ENCODE results near the gene PCP2.

DNA sequence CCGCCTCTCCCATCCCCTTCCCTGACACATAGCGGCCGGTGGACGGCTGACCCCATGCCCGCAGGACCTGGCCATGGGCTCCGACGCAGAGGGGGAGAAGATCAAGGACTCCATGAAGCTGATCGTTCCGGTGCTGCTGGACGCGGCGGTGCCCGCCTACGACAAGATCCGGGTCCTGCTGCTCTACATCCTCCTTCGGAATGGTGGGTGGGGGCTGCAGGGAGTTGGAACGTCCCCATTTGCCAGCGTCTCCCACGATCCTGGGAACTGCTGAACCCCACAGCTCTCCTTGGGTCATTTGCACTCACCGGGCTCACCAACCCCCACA, 11.0 kb upstream of the PCP2 start:
- TF ChIP-seq, protein P1, sequence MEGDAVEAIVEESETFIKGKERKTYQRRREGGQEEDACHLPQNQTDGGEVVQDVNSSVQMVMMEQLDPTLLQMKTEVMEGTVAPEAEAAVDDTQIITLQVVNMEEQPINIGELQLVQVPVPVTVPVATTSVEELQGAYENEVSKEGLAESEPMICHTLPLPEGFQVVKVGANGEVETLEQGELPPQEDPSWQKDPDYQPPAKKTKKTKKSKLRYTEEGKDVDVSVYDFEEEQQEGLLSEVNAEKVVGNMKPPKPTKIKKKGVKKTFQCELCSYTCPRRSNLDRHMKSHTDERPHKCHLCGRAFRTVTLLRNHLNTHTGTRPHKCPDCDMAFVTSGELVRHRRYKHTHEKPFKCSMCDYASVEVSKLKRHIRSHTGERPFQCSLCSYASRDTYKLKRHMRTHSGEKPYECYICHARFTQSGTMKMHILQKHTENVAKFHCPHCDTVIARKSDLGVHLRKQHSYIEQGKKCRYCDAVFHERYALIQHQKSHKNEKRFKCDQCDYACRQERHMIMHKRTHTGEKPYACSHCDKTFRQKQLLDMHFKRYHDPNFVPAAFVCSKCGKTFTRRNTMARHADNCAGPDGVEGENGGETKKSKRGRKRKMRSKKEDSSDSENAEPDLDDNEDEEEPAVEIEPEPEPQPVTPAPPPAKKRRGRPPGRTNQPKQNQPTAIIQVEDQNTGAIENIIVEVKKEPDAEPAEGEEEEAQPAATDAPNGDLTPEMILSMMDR (conservative IDR thresholded peaks at IDR 0.05 in 1 of 2, IDR thresholded peaks at IDR 0.05 in 1 of 2; ENCODE audit: low read depth in 1 of 2, low read length in 2 of 2): no peak
- TF ChIP-seq EZH2 (IDR thresholded peaks at IDR 0.05; ENCODE audit: low read length, missing control alignments): no peak

All from fibroblast of lung (primary cell).